Measurements from ENCODE around the gene SATB2. TPM values are rescaled to one million over a fixed set of nuclear protein-coding genes. Genes with fewer than 3 reads are reported as not detected.

SATB2 gene
- total RNA-seq, 1 experiment from 2014 or later: 22.1 TPM

DNA sequence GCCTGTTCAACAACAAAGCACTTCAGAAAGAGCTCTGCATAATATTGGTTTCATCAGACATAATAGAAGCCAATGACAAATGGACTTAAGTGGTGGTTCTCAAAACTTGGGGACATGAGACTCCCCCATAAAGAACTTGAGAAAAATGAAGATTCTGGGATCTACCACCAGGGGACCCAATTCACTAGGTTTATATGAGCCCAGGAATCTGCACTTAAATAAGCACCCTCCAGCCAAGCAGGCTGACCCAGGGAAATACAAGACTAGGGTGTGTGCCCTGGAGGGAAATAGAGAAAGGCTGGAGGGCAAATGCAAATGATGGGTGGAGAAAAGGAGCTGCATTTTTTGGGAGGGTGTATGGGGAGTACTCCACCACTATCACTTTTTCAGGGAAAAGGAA is 52.5 kb downstream of the SATB2 start:
- ChIA-PET CTCF (interaction anchor here (0.7 to 1.3 kb wide), 4 partner anchors 27 to 83 kb away, joined by 3 to 5 read pairs (median 4); no protein-coding TSS in a partner anchor), POLR2A (interaction anchor here (0.6 kb wide), 1 partner anchor 81 kb away, joined by 4 read pairs; no protein-coding TSS in a partner anchor)
- Mint-ChIP-seq H3K36me3 (peaks cover 17% of the 10 kb centered on the region), H3K9me3 (peaks cover 6% of the 10 kb centered on the region), H3K27me3 (ENCODE audit: low read depth) (no peaks in the 10 kb centered on the region), H3K4me1 (peaks cover 20% of the 10 kb centered on the region), H3K4me3 (no peak overlapping the region), H3K27ac (no peak overlapping the region; the same call in 1 of the 2 replicates)
- TF ChIP-seq, protein P1, sequence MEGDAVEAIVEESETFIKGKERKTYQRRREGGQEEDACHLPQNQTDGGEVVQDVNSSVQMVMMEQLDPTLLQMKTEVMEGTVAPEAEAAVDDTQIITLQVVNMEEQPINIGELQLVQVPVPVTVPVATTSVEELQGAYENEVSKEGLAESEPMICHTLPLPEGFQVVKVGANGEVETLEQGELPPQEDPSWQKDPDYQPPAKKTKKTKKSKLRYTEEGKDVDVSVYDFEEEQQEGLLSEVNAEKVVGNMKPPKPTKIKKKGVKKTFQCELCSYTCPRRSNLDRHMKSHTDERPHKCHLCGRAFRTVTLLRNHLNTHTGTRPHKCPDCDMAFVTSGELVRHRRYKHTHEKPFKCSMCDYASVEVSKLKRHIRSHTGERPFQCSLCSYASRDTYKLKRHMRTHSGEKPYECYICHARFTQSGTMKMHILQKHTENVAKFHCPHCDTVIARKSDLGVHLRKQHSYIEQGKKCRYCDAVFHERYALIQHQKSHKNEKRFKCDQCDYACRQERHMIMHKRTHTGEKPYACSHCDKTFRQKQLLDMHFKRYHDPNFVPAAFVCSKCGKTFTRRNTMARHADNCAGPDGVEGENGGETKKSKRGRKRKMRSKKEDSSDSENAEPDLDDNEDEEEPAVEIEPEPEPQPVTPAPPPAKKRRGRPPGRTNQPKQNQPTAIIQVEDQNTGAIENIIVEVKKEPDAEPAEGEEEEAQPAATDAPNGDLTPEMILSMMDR (IDR thresholded peaks at IDR 0.05): peak; percentile 40
- TF ChIP-seq NFE2L1 (CRISPR knock-in tag; IDR thresholded peaks at IDR 0.05): no peak
- no peak for TF ChIP-seq FOXP1 (CRISPR knock-in tag; IDR thresholded peaks at IDR 0.05; ENCODE audit: borderline replicate concordance)
- DNase-seq (ENCODE audit: low spot score) (peak; percentile 20), ATAC-seq (peak; percentile 96)

GRCh38 chr2:199404841-199405240 is 52.9 kb downstream of the SATB2 start:
- ATAC-seq (no peak), DNase-seq (ENCODE audit: low spot score) (no peak)
- H3K27me3 Mint-ChIP-seq (ENCODE audit: low read depth): no peaks in the 10 kb centered on the region
- peaks cover 16% of the 10 kb centered on the region for H3K4me1 Mint-ChIP-seq
- H3K27ac Mint-ChIP-seq: no peak overlapping the region; the same call in 1 of the 2 replicates
- peaks cover 21% of the 10 kb centered on the region for H3K36me3 Mint-ChIP-seq
- H3K9me3 Mint-ChIP-seq: peaks cover 10% of the 10 kb centered on the region
- CTCF ChIA-PET: interaction anchor here (0.9 to 1.3 kb wide), 3 partner anchors 27 to 84 kb away, joined by 3 to 5 read pairs (median 4); no protein-coding TSS in a partner anchor
- POLR2A ChIA-PET: no interaction called here
- H3K4me3 Mint-ChIP-seq: no peak overlapping the region
- TF ChIP-seq MXD4 (CRISPR knock-in tag; IDR thresholded peaks at IDR 0.05; ENCODE audit: borderline replicate concordance) (no peak), AFF4 (CRISPR knock-in tag; IDR thresholded peaks at IDR 0.05; ENCODE audit: borderline replicate concordance) (no peak), NFATC4 (CRISPR knock-in tag; IDR thresholded peaks at IDR 0.05) (no peak), HMGXB4 (CRISPR knock-in tag; IDR thresholded peaks at IDR 0.05) (no peak), PRDM15 (CRISPR knock-in tag; IDR thresholded peaks at IDR 0.05) (no peak), TEAD1 (CRISPR knock-in tag; IDR thresholded peaks at IDR 0.05) (no peak), ETV6 (CRISPR knock-in tag; IDR thresholded peaks at IDR 0.05) (no peak), ZSCAN18 (CRISPR knock-in tag; IDR thresholded peaks at IDR 0.05) (no peak), ZNF138 (CRISPR knock-in tag; conservative IDR thresholded peaks at IDR 0.05) (no peak)
- TF ChIP-seq, protein P2, sequence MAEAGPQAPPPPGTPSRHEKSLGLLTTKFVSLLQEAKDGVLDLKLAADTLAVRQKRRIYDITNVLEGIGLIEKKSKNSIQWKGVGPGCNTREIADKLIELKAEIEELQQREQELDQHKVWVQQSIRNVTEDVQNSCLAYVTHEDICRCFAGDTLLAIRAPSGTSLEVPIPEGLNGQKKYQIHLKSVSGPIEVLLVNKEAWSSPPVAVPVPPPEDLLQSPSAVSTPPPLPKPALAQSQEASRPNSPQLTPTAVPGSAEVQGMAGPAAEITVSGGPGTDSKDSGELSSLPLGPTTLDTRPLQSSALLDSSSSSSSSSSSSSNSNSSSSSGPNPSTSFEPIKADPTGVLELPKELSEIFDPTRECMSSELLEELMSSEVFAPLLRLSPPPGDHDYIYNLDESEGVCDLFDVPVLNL (CRISPR knock-in tag; IDR thresholded peaks at IDR 0.05; ENCODE audit: borderline replicate concordance, low read depth): no peak
- TF ChIP-seq, protein P3, sequence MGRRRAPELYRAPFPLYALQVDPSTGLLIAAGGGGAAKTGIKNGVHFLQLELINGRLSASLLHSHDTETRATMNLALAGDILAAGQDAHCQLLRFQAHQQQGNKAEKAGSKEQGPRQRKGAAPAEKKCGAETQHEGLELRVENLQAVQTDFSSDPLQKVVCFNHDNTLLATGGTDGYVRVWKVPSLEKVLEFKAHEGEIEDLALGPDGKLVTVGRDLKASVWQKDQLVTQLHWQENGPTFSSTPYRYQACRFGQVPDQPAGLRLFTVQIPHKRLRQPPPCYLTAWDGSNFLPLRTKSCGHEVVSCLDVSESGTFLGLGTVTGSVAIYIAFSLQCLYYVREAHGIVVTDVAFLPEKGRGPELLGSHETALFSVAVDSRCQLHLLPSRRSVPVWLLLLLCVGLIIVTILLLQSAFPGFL (CRISPR knock-in tag; IDR thresholded peaks at IDR 0.05; ENCODE audit: borderline replicate concordance): no peak

Measured in WTC11 (cell line).